Measurements from ENCODE around the gene ARX.

The ARX gene

GRCh38 chrX:25015486-25016360, at the start of gene ARX:
Gene ARX (minus strand): TSS chrX:25015965. CDS start chrX:25015737, 228 bp downstream.
- Histone ChIP-seq H3K36me3 (ENCODE audit: control insufficient read depth, insufficient read depth, low read length) (no peaks in the 10 kb centered on the region), H3K27me3 (replicated peaks; ENCODE audit: control insufficient read depth, insufficient read depth, low read length) (no peaks in the 10 kb centered on the region; the same call in 1 of the 2 replicates), H3K4me3 (replicated peaks; ENCODE audit: low read depth, low read length) (no peak within 1 kb of the TSS)
- DNase-seq (ENCODE audit: extremely low read depth, insufficient read length) = peak; percentile 37
- TF ChIP-seq, protein P1, sequence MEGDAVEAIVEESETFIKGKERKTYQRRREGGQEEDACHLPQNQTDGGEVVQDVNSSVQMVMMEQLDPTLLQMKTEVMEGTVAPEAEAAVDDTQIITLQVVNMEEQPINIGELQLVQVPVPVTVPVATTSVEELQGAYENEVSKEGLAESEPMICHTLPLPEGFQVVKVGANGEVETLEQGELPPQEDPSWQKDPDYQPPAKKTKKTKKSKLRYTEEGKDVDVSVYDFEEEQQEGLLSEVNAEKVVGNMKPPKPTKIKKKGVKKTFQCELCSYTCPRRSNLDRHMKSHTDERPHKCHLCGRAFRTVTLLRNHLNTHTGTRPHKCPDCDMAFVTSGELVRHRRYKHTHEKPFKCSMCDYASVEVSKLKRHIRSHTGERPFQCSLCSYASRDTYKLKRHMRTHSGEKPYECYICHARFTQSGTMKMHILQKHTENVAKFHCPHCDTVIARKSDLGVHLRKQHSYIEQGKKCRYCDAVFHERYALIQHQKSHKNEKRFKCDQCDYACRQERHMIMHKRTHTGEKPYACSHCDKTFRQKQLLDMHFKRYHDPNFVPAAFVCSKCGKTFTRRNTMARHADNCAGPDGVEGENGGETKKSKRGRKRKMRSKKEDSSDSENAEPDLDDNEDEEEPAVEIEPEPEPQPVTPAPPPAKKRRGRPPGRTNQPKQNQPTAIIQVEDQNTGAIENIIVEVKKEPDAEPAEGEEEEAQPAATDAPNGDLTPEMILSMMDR (IDR thresholded peaks at IDR 0.05; ENCODE audit: insufficient read depth, low read length, poor library complexity, severe bottlenecking) = no peak

GRCh38 chrX:25059273-25059672, 43.5 kb upstream of the ARX start:
- no peak overlapping the region for H3K4me3 ChIP-seq (replicated peaks; ENCODE audit: low read depth, low read length)
- no peaks in the 10 kb centered on the region for H3K36me3 ChIP-seq (ENCODE audit: control insufficient read depth, insufficient read depth, low read length)
- no peak for DNase-seq (ENCODE audit: extremely low read depth, insufficient read length)
- no peaks in the 10 kb centered on the region for H3K27me3 ChIP-seq (replicated peaks; ENCODE audit: control insufficient read depth, insufficient read depth, low read length)
- TF ChIP-seq, protein P1 (IDR thresholded peaks at IDR 0.05; ENCODE audit: insufficient read depth, low read length, poor library complexity, severe bottlenecking) = no peak

DNA sequence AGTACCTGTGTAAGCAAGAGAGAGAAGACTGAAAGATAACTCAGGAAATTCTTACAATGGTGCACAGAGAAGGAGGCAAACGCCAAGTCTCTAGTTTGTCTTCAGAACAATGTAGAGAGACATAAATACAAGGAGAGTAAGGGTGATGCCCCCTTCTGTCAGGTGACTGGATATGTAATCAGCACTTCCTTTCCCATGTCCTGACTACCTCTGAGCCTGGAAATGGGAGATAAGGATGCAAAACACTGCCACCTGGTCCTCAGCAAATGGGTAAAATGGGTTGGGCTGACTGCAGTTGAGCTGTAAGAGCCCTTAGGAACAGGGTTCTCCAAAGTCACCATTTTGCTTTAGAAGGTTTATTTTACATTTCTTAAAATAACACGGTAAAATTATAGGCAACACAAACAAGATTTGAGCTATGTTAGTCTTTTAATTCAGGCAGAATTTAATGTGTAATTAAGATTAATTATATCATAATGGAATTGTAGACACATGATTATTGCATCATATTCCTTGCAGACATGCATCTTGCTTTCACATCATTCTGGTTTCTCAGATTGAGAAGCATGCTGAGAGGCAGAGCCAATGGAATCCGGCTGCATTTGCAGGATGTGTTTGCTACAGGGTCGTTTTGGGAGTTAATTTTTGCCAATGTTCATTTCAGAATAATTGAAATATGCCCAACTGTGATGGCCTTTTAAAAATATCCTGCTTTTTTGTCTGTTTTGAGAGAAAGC, 37.2 kb upstream of the ARX start:
- H3K27me3 ChIP-seq (replicated peaks; ENCODE audit: control insufficient read depth, insufficient read depth, low read length) = no peaks in the 10 kb centered on the region
- DNase-seq (ENCODE audit: extremely low read depth, insufficient read length) = no peak
- TF ChIP-seq, protein P1 (IDR thresholded peaks at IDR 0.05; ENCODE audit: insufficient read depth, low read length, poor library complexity, severe bottlenecking) = no peak
- no peaks in the 10 kb centered on the region for H3K36me3 ChIP-seq (ENCODE audit: control insufficient read depth, insufficient read depth, low read length)
- H3K4me3 ChIP-seq (replicated peaks; ENCODE audit: low read depth, low read length) = no peak overlapping the region

DNA sequence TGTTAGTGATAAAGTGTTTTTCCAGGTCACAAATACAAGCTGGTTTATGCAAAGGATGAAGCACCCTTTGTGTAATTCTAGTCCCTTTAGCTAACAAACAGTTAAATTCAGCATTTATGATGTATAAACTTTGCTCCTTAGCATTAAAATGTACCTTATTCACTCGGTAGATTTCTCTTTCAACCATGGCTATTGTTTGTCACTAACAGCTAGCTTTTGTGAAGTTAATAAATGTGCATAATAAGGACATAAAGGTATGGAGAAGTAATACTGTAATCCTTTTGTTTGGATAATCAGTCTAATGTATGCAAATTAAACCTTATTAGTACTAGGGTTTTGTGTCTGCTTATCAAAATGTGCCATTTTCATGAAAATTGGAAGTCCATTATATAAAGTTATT, 34.2 kb upstream of the ARX start:
- no peaks in the 10 kb centered on the region for H3K36me3 ChIP-seq (ENCODE audit: control insufficient read depth, insufficient read depth, low read length)
- H3K4me3 ChIP-seq (replicated peaks; ENCODE audit: low read depth, low read length) = no peak overlapping the region
- no peaks in the 10 kb centered on the region for H3K27me3 ChIP-seq (replicated peaks; ENCODE audit: control insufficient read depth, insufficient read depth, low read length)
- no peak for DNase-seq (ENCODE audit: extremely low read depth, insufficient read length)
- TF ChIP-seq, protein P1 (IDR thresholded peaks at IDR 0.05; ENCODE audit: insufficient read depth, low read length, poor library complexity, severe bottlenecking) = no peak

- Histone ChIP-seq H3K27me3 (replicated peaks; ENCODE audit: control insufficient read depth, insufficient read depth, low read length) (no peaks in the 10 kb centered on the region), H3K36me3 (ENCODE audit: control insufficient read depth, insufficient read depth, low read length) (no peaks in the 10 kb centered on the region), H3K4me3 (replicated peaks; ENCODE audit: low read depth, low read length) (no peak overlapping the region)
- TF ChIP-seq, protein P1 (IDR thresholded peaks at IDR 0.05; ENCODE audit: insufficient read depth, low read length, poor library complexity, severe bottlenecking) = no peak
- DNase-seq (ENCODE audit: extremely low read depth, insufficient read length) = no peak
These were observed 33.6 kb upstream of the ARX start for GRCh38 chrX:25049357-25049756.
